ENCODE measurements around the gene CD96.

DNA sequence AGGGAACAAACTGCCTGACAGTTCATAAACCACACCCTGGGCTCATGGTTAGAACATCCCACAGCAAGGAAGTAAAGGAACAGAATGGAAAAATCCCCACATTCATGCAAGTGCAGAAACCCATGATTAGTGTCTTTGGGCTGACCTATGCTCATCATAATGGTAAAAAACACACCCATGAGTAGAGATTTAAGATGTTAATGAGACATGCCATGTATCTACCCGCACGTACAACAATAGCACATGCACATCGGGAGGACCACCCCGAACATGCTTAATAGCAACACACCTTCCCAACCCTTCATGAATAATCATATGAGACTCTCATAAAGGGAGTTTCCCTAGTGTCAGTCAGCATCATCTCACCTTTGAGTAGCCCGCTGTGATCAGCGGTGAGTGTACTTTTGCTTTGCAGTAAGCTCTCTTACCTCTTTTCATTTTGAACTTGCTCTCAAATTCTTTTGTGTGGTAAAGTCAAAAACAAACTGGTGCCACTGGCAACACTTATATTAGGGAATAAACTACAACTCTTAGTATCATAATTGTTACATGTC is 30.0 kb downstream of the CD96 start:
- TF ChIP-seq, protein P1, sequence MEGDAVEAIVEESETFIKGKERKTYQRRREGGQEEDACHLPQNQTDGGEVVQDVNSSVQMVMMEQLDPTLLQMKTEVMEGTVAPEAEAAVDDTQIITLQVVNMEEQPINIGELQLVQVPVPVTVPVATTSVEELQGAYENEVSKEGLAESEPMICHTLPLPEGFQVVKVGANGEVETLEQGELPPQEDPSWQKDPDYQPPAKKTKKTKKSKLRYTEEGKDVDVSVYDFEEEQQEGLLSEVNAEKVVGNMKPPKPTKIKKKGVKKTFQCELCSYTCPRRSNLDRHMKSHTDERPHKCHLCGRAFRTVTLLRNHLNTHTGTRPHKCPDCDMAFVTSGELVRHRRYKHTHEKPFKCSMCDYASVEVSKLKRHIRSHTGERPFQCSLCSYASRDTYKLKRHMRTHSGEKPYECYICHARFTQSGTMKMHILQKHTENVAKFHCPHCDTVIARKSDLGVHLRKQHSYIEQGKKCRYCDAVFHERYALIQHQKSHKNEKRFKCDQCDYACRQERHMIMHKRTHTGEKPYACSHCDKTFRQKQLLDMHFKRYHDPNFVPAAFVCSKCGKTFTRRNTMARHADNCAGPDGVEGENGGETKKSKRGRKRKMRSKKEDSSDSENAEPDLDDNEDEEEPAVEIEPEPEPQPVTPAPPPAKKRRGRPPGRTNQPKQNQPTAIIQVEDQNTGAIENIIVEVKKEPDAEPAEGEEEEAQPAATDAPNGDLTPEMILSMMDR (IDR thresholded peaks at IDR 0.05), result no peak
- TF ChIP-seq POLR2A (IDR thresholded peaks at IDR 0.05), result no peak
- no peak for TF ChIP-seq POLR2AphosphoS5 (IDR thresholded peaks at IDR 0.05)
